HEK293 (cell line): ENCODE results near the gene RSBN1L.

Experiments used
- CTCF ChIA-PET: fragments of 350-600 bp; formaldehyde crosslinking; extraction: SDS; loops from one replicate; lab custom pipeline; 2021; ENCODE audit warnings: antibody characterized with exemption; lab: Yijun Ruan, JAX
- POLR2A ChIA-PET: fragments of 300-600 bp; formaldehyde crosslinking; extraction: SDS; loops from one replicate; lab custom pipeline; 2020; ENCODE audit warnings: antibody characterized with exemption, inconsistent platforms; lab: Yijun Ruan, JAX
- H3K27ac ChIP-seq: fragments of 200-500 bp; sonication (Bioruptor generic); 2 replicates; pipeline ENCODE4 v1.5.1; 2014; ENCODE audit warnings: low read depth, low read length, control low read depth, inconsistent platforms; ENCODE audit errors: extremely low read depth
- H3K36me3 ChIP-seq, 2 experiments: fragments of 200-500 bp in 1 of 2; sonication (Bioruptor generic) in 1 of 2; 1 replicate in 1 of 2; 2 replicates in 1 of 2; pipeline ENCODE4 v1.5.1; 2014 to 2017; ENCODE audit warnings: inconsistent platforms in 2 of 2, low read length in 2 of 2; ENCODE audit not compliant: control insufficient read depth in 2 of 2, insufficient read depth in 1 of 2
- H3K4me1 ChIP-seq: fragments of 200-500 bp; sonication (Bioruptor generic); 2 replicates; pipeline ENCODE4 v1.5.1; 2014; ENCODE audit warnings: mild to moderate bottlenecking, low read length, inconsistent platforms; ENCODE audit not compliant: control insufficient read depth, insufficient read depth
- H3K4me3 ChIP-seq: 2 replicates; pipeline ENCODE4 v1.5.1; 2011; ENCODE audit warnings: low read depth, mild to moderate bottlenecking, control low read depth, low read length, moderate library complexity
- H3K9me3 ChIP-seq: fragments of 200-500 bp; sonication (Bioruptor generic); 2 replicates; pipeline ENCODE4 v1.5.1; 2014; ENCODE audit warnings: low read depth, low read length, inconsistent platforms; ENCODE audit not compliant: control insufficient read depth, insufficient read depth
- HOXC10 ChIP-seq: sonication (generic); formaldehyde crosslinking; IDR thresholded peaks from 2 replicates; pipeline ENCODE4 v1.8.1; 2023; ENCODE audit warnings: mild to moderate bottlenecking, missing genetic modification reagents
- HOXD13 ChIP-seq: sonication (generic); formaldehyde crosslinking; IDR thresholded peaks from 2 replicates; pipeline ENCODE4 v1.8.0; 2022; ENCODE audit warnings: missing genetic modification reagents, borderline replicate concordance
- OVOL3 ChIP-seq: fragments of 450-650 bp; formaldehyde crosslinking; IDR thresholded peaks from 2 replicates; pipeline ENCODE4 v1.5.1; 2016; ENCODE audit warnings: missing biosample characterization, missing genetic modification characterization
- PBX3 ChIP-seq: sonication (generic); formaldehyde crosslinking; IDR thresholded peaks from 2 replicates; pipeline ENCODE4 v1.8.1; 2022; ENCODE audit warnings: mild to moderate bottlenecking, moderate library complexity, missing genetic modification reagents
- PRDM10 ChIP-seq: fragments of 450-650 bp; formaldehyde crosslinking; IDR thresholded peaks from 2 replicates; pipeline ENCODE4 v1.5.1; 2016; ENCODE audit warnings: missing biosample characterization, missing genetic modification characterization
- SCRT1 ChIP-seq: fragments of 450-650 bp; formaldehyde crosslinking; IDR thresholded peaks from 2 replicates; pipeline ENCODE4 v1.5.1; 2016; ENCODE audit warnings: missing biosample characterization, missing genetic modification characterization, borderline replicate concordance
- SCRT2 ChIP-seq: fragments of 450-650 bp; formaldehyde crosslinking; IDR thresholded peaks from 2 replicates; pipeline ENCODE4 v1.5.1; 2016; ENCODE audit warnings: missing biosample characterization, missing genetic modification characterization
- ZBTB20 ChIP-seq: fragments of 450-650 bp; formaldehyde crosslinking; IDR thresholded peaks from 2 replicates; pipeline ENCODE4 v1.5.1; 2016; ENCODE audit warnings: missing biosample characterization, missing genetic modification characterization
- ZFP41 ChIP-seq: fragments of 450-650 bp; formaldehyde crosslinking; IDR thresholded peaks from 2 replicates; pipeline ENCODE4 v1.5.1; 2016; ENCODE audit warnings: missing biosample characterization, missing genetic modification characterization, borderline replicate concordance
- ZNF133 ChIP-seq: fragments of 450-650 bp; formaldehyde crosslinking; IDR thresholded peaks from 2 replicates; pipeline ENCODE4 v1.5.1; 2016; ENCODE audit warnings: missing biosample characterization, missing genetic modification characterization
- ZNF140 ChIP-seq: fragments of 450-650 bp; formaldehyde crosslinking; IDR thresholded peaks from 2 replicates; pipeline ENCODE4 v1.5.1; 2016; ENCODE audit warnings: missing biosample characterization, missing genetic modification characterization
- ZNF211 ChIP-seq: fragments of 450-650 bp; formaldehyde crosslinking; IDR thresholded peaks from 2 replicates; pipeline ENCODE4 v1.5.1; 2016; ENCODE audit warnings: low read depth, missing biosample characterization, missing genetic modification characterization
- ZNF280C ChIP-seq: fragments of 450-650 bp; formaldehyde crosslinking; IDR thresholded peaks from 2 replicates; pipeline ENCODE4 v1.5.1; 2016; ENCODE audit warnings: missing biosample characterization, missing genetic modification characterization
- ZNF311 ChIP-seq: fragments of 450-650 bp; formaldehyde crosslinking; IDR thresholded peaks from 2 replicates; pipeline ENCODE4 v1.5.1; 2017; ENCODE audit warnings: missing biosample characterization, missing genetic modification characterization, borderline replicate concordance
- ZNF398 ChIP-seq: fragments of 450-650 bp; formaldehyde crosslinking; IDR thresholded peaks from 2 replicates; pipeline ENCODE4 v1.5.1; 2017; ENCODE audit warnings: missing biosample characterization, missing genetic modification characterization
- ZNF433 ChIP-seq: fragments of 450-650 bp; formaldehyde crosslinking; IDR thresholded peaks from 2 replicates; pipeline ENCODE4 v1.5.1; 2016; ENCODE audit warnings: missing biosample characterization, missing genetic modification characterization, low read depth
- ZNF473 ChIP-seq: fragments of 450-650 bp; formaldehyde crosslinking; IDR thresholded peaks from 2 replicates; pipeline ENCODE4 v1.5.1; 2017; ENCODE audit warnings: missing biosample characterization, missing genetic modification characterization
- ZNF571 ChIP-seq: fragments of 450-650 bp; formaldehyde crosslinking; IDR thresholded peaks from 2 replicates; pipeline ENCODE4 v1.5.0; 2017; ENCODE audit warnings: missing biosample characterization, missing genetic modification characterization
- ZNF600 ChIP-seq: fragments of 450-650 bp; formaldehyde crosslinking; IDR thresholded peaks from 2 replicates; pipeline ENCODE4 v1.5.1; 2016; ENCODE audit warnings: missing biosample characterization, missing genetic modification characterization
- ZNF704 ChIP-seq: fragments of 450-650 bp; formaldehyde crosslinking; IDR thresholded peaks from 2 replicates; pipeline ENCODE4 v1.5.1; 2016; ENCODE audit warnings: missing biosample characterization, missing genetic modification characterization
- ZNF776 ChIP-seq: fragments of 450-650 bp; formaldehyde crosslinking; IDR thresholded peaks from 2 replicates; pipeline ENCODE4 v1.5.0; 2017; ENCODE audit warnings: missing biosample characterization, missing genetic modification characterization, borderline replicate concordance
- ZSCAN30 ChIP-seq: fragments of 450-650 bp; IDR thresholded peaks from 2 replicates; pipeline ENCODE4 v1.5.1; 2018; ENCODE audit warnings: missing biosample characterization, mild to moderate bottlenecking, missing genetic modification characterization, moderate library complexity

The RSBN1L gene

GRCh38 chr7:77693830-77694583 lies 2.3 kb upstream of the RSBN1L start:
- no peak overlapping the region for H3K4me3 ChIP-seq
- TF ChIP-seq ZFP41 (tag by site-specific recombination) (no peak), ZNF704 (tag by site-specific recombination) (no peak), SCRT1 (tag by site-specific recombination) (peak; percentile 61; the same call in 1 of the 2 replicates), ZNF211 (tag by site-specific recombination) (no peak), OVOL3 (tag by site-specific recombination) (no peak), SCRT2 (peak; percentile 74), ZSCAN30 (no peak), ZNF571 (no peak), ZNF776 (no peak), PRDM10 (0 out of 2 replicates have a peak, but pooled peaks have one; percentile 11)
- H3K4me1 ChIP-seq, result peaks cover 2% of the 10 kb centered on the region; the same call in 1 of the 2 replicates
- no peaks in the 10 kb centered on the region; a peak in 1 of 3 replicates for H3K36me3 ChIP-seq
- CTCF ChIA-PET, result interaction anchor here (0.7 to 1.9 kb wide), 3 partner anchors 8 to 65 kb away, joined by 3 to 7 read pairs (median 5); no protein-coding TSS in a partner anchor
- POLR2A ChIA-PET, result no interaction called here
- no peak overlapping the region for H3K27ac ChIP-seq
- H3K9me3 ChIP-seq, result no peaks in the 10 kb centered on the region

GRCh38 chr7:77696643-77697534 lies 630 bp downstream of the RSBN1L start:
- POLR2A ChIA-PET, result interaction anchor here (0.6 to 1.7 kb wide), 10 partner anchors 11 to 323 kb away, joined by 3 to 6 read pairs (median 3); partner anchors contain the start of genes PHTF2 and TMEM60
- no peaks in the 10 kb centered on the region for H3K9me3 ChIP-seq
- no peaks in the 10 kb centered on the region for H3K36me3 ChIP-seq
- CTCF ChIA-PET, result interaction anchor here (1.0 to 1.7 kb wide), 6 partner anchors 10 to 62 kb away, joined by 3 to 10 read pairs (median 4); no protein-coding TSS in a partner anchor
- H3K4me3 ChIP-seq, result peak overlapping the region; percentile 75
- peaks cover 6% of the 10 kb centered on the region; the same call in 1 of the 2 replicates for H3K4me1 ChIP-seq
- H3K27ac ChIP-seq, result peak overlapping the region; percentile 83
- TF ChIP-seq PBX3 (CRISPR knock-in tag) (0 out of 2 replicates have a peak, but pooled peaks have one; percentile 42), ZNF398 (tag by site-specific recombination) (peak; percentile 59), ZNF140 (tag by site-specific recombination) (no peak), ZNF433 (tag by site-specific recombination) (no peak), ZBTB20 (peak; percentile 35; the same call in 1 of the 2 replicates), HOXD13 (CRISPR knock-in tag) (no peak), HOXC10 (CRISPR knock-in tag) (0 out of 2 replicates have a peak, but pooled peaks have one; percentile 61), ZNF473 (tag by site-specific recombination) (no peak), ZNF600 (tag by site-specific recombination) (peak; percentile 43; the same call in 1 of the 2 replicates), ZNF133 (no peak), ZNF311 (tag by site-specific recombination) (no peak), ZNF280C (tag by site-specific recombination) (no peak)
